GM12801 (cell line): ENCODE data around the gene AUTS2.

Source experiments
- TF ChIP-seq, protein P1 (sequence below): IDR thresholded peaks from one replicate; pipeline ENCODE4 v1.5.1; 2011; ENCODE audit warnings: control low read depth; ENCODE audit not compliant: insufficient read length; ENCODE audit errors: extremely low read depth

The AUTS2 gene

DNA sequence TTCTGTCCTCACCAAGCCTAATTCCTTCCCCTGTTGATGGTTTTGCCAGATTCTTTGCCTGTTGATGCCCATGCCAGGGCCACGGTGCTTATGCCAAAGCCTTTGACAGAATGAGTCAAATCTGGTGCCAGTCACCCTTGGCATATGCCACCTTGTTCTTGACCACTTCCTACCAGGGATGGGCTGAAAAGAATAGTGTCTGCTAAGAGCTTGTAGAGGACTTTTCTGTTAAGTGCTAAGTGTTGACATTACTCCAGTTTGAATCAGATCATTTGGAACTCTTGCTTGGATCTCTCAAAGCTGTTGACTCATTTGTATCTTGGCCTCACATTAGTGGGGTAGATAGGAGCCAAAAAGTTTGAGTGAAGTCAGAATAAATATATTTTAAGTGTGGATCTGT, 661.2 kb downstream of the AUTS2 start:
- TF ChIP-seq, protein P1, sequence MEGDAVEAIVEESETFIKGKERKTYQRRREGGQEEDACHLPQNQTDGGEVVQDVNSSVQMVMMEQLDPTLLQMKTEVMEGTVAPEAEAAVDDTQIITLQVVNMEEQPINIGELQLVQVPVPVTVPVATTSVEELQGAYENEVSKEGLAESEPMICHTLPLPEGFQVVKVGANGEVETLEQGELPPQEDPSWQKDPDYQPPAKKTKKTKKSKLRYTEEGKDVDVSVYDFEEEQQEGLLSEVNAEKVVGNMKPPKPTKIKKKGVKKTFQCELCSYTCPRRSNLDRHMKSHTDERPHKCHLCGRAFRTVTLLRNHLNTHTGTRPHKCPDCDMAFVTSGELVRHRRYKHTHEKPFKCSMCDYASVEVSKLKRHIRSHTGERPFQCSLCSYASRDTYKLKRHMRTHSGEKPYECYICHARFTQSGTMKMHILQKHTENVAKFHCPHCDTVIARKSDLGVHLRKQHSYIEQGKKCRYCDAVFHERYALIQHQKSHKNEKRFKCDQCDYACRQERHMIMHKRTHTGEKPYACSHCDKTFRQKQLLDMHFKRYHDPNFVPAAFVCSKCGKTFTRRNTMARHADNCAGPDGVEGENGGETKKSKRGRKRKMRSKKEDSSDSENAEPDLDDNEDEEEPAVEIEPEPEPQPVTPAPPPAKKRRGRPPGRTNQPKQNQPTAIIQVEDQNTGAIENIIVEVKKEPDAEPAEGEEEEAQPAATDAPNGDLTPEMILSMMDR = no peak

DNA sequence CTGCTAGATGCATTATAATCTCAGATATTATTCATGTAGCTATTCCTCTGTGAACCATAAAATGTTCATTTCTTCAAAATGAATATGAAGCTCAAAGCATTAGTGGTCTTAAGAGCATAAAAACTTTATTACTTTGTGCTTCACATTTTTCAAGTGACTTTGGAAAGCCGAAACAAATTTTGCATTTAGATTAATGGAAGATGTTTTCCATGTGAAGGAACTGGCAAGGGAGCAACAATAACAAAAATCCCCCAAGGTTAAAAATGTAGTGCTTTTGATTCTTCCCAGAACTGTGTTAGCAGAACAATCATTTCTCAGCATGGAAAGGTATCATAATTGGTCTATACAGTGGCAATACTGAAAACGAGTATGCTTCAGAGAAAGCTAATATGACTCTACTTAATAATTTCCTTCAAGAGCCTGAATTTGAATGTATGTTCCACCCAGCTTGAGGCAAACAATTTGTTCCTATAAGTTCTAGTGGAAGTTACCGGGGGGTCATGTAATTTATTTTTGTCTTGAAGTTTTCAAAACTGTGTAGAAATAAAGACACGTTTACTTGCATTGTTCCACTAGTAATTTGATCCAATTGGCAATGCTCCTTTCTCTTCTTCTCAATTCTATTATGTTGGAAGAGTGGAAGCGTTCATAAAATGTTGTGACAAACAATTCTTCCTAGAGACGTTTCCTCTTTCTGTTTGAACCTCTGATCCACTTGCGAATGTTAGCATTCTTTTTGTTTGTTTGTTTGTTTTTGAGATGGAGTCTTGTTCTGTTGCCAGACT, 665.4 kb downstream of the AUTS2 start:
- TF ChIP-seq, protein P1 = no peak

DNA sequence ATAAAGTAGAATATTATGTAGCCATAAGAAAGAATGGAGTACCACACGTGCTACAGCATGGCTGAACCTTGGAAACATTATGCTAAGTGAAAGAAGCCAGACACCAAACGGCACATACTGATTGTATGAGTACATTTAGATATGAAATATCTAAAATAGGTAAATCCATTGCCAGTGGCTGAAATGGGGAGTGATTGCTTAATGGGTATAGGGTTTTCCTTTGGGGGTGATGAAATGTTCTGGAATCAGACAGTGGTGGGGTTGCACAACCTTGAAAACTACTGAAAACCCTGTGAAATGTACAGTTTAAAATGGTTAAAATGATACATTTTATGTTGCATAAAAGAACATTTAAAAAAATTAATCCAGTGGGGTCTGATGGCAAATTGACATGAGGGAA, 667.9 kb downstream of the AUTS2 start:
- TF ChIP-seq, protein P1 = no peak

DNA sequence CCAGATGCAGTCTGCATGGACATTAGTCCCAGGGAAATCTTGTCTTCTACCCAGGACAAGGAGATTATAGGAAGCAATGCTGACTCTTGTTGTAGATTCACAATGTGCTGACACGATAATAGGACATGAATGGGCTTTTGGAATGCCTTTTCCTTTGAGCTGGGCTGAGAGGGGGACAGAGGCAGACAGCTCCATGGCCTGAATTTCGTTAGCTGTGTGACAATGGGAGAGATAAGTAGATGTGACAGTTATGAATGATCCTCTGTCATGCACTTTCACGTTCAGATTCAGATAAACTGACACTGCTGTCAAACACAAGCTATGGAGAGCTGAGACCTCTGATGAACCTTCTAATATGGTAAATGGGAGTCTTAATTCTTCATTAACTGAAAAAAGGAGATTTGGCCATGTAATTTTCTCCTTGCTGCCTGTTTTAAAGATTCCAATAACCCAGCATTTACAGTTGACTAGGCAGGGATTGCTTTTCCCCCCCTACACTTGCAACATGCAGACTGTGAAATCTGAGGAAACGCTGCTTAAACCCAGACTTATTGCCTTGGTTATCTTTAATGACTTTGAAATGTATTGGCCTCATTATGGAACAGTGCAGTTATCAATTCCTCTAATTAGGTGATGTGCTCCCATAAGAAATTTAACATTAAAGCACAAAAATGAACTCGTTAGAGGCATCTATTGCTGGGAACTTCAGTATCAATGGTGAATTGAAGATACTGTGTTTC, 669.3 kb downstream of the AUTS2 start:
- TF ChIP-seq, protein P1 = no peak

DNA sequence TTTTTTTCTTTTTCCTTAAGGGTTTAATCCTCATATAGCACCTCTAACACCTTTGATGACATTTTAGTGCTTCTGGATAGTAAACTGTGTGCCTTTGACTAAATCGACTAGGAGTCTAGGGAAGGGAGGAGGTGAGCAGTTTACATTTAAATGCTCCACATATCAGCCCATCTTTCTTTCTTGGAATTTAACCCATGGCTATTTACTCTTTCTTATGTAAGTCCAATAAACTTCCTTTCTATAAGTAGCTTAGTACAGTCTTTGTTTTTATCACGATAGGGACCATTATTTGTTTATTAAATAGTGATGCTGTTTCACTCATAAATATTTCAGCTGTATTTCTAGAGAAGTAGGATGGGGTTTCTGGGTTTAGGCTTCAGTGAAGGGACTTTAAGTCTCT, 669.9 kb downstream of the AUTS2 start:
- TF ChIP-seq, protein P1 = no peak

DNA sequence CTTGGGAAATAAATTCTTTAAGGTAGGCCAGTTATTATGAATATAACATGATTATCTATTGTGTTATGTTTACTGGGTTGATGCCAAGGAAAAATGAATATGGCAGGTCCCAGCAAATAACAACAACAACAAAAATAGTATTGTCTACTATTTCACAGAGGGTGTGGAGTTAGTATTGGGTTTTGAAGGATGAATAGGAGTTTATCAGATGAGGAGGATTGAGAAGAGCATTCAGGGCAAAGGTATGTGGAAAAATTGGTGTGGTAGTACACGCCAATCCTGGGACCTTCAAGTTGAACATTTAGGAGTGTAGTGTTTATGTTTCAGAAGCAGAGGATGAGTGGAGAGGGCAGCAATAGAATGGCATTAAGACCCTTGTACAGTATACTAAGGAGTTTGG, 671.9 kb downstream of the AUTS2 start:
- TF ChIP-seq, protein P1 = no peak

DNA sequence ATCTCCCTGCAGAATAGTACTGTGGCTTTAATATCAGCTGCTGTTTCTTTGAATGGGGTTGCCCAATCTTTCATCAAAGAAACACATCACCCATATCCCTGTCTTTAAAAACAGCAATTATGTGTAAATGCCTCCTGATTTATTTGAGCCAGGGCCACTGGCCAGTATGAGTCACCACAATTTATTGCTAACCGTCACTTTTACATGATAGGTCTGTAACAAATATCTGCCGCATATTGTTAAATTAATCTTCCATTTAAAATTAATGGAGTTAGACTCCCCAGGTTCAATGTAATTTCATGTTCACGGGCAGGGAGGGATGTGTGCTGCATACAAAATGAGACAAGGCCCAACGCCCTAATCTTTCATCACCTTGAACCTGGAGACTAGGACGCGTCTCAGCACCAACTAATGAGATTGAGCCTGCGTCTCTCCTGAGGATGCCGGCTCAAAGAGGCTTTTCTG, 673.4 kb downstream of the AUTS2 start:
- TF ChIP-seq, protein P1 = no peak
